Esophagus muscularis mucosa (tissue), 3 donors: ENCODE results near the gene TAF5.

Experiments
- CTCF ChIP-seq, 3 experiments: fragments of 200-600 bp in 2 of 3; fragments of 450-650 bp in 1 of 3; sonication (generic) in 2 of 3; IDR thresholded peaks; one replicate each; pipeline ENCODE4 v1.5.1; 2017 to 2019; ENCODE audit warnings: antibody characterized with exemption in 3 of 3, mild to moderate bottlenecking in 2 of 3, moderate library complexity in 1 of 3
- POLR2A ChIP-seq: fragments of 450-650 bp; IDR thresholded peaks from one replicate; pipeline ENCODE4 v1.6.1; 2017; ENCODE audit warnings: antibody characterized with exemption, moderate library complexity, mild to moderate bottlenecking, low read depth

- TF ChIP-seq CTCF (IDR thresholded peaks at IDR 0.05) (no peak), POLR2A (no peak)
These were observed 66.1 kb downstream of the TAF5 start for GRCh38 chr10:103433858-103434257.
